ENCODE data around the gene SCGB2B2.
"Not testable (repeated sequence)": the region's sequence is repeated elsewhere in the genome, so short reads cannot be mapped to it uniquely, and the experiment has no call there.

The SCGB2B2 gene

GRCh38 chr19:34711890-34712289 lies 34.9 kb upstream of the SCGB2B2 start:
- H3K4me3 ChIP-seq (replicated peaks; ENCODE audit: low read depth, low read length), result no peak overlapping the region
- no peak for TF ChIP-seq CTCF (IDR thresholded peaks at IDR 0.05; ENCODE audit: low read depth, low read length, missing control alignments)
- no peak for DNase-seq (ENCODE audit: extremely low read depth, low read depth)

- no peak for TF ChIP-seq CTCF (IDR thresholded peaks at IDR 0.05; ENCODE audit: low read depth, low read length, missing control alignments)
- no peak for DNase-seq (ENCODE audit: extremely low read depth, low read depth)
Observed at GRCh38 chr19:34707661-34708060, 30.7 kb upstream of the SCGB2B2 start.

GRCh38 chr19:34692549-34692948 lies 15.6 kb upstream of the SCGB2B2 start:
- no peak overlapping the region for H3K4me3 ChIP-seq (replicated peaks; ENCODE audit: low read depth, low read length)
- DNase-seq (ENCODE audit: extremely low read depth, low read depth), result no peak
- no peak for TF ChIP-seq CTCF (IDR thresholded peaks at IDR 0.05; ENCODE audit: low read depth, low read length, missing control alignments)

More at GRCh38 chr19:34707661-34708060, 30.7 kb upstream of the SCGB2B2 start:
- H3K4me3 ChIP-seq (replicated peaks; ENCODE audit: low read depth, low read length), result no peak overlapping the region

GRCh38 chr19:34690372-34690771 lies 13.4 kb upstream of the SCGB2B2 start:
- no peak for DNase-seq (ENCODE audit: extremely low read depth, low read depth)
- no peak for TF ChIP-seq CTCF (IDR thresholded peaks at IDR 0.05; ENCODE audit: low read depth, low read length, missing control alignments)
- H3K4me3 ChIP-seq (replicated peaks; ENCODE audit: low read depth, low read length), result no peak overlapping the region

- DNase-seq (ENCODE audit: extremely low read depth, low read depth), result no peak
- H3K4me3 ChIP-seq (replicated peaks; ENCODE audit: low read depth, low read length), result no peak overlapping the region
- no peak for TF ChIP-seq CTCF (IDR thresholded peaks at IDR 0.05; ENCODE audit: low read depth, low read length, missing control alignments)
Observed at GRCh38 chr19:34688592-34688991, 11.6 kb upstream of the SCGB2B2 start.

GRCh38 chr19:34687348-34687747 lies 10.4 kb upstream of the SCGB2B2 start:
- no peak for TF ChIP-seq CTCF (IDR thresholded peaks at IDR 0.05; ENCODE audit: low read depth, low read length, missing control alignments)
- H3K4me3 ChIP-seq (replicated peaks; ENCODE audit: low read depth, low read length), result no peak overlapping the region
- DNase-seq (ENCODE audit: extremely low read depth, low read depth), result no peak

- no peak for DNase-seq (ENCODE audit: extremely low read depth, low read depth)
- H3K4me3 ChIP-seq (replicated peaks; ENCODE audit: low read depth, low read length), result no peak overlapping the region
- TF ChIP-seq CTCF (IDR thresholded peaks at IDR 0.05; ENCODE audit: low read depth, low read length, missing control alignments), result no peak
Observed at GRCh38 chr19:34686455-34686854, 9.5 kb upstream of the SCGB2B2 start.

- H3K4me3 ChIP-seq (replicated peaks; ENCODE audit: low read depth, low read length); DNase-seq (ENCODE audit: extremely low read depth, low read depth): not testable (repeated sequence)
Observed at GRCh38 chr19:34685266-34685665, 8.3 kb upstream of the SCGB2B2 start.

All from HFF-Myc (cell line).